Activated CD4-positive, alpha-beta T cell treated with anti-CD3 and anti-CD28 coated beads for 36 hours (primary cell): Measurements from ENCODE around the gene MICAL1. TPM values are rescaled to one million over a fixed set of nuclear protein-coding genes. Genes with fewer than 3 reads are reported as not detected.

Experiments
- ATAC-seq: fragments of 200-7000 bp; cut with Tn5 transposase; one replicate; pipeline ENCODE4 v1.10.0; 2021; ENCODE audit warnings: mild to moderate bottlenecking, moderate library complexity
- CTCF ChIA-PET: fragments of 350-600 bp; sonication (Branson Sonifier 250); formaldehyde crosslinking; loops from one replicate; lab custom pipeline; 2021; ENCODE audit warnings: antibody characterized with exemption; lab: Charles Lee
- POLR2A ChIA-PET: fragments of 350-600 bp; sonication (Branson Sonifier 250); formaldehyde crosslinking; loops from one replicate; lab custom pipeline; 2021; ENCODE audit warnings: antibody characterized with exemption, inconsistent platforms; lab: Charles Lee
- DNase-seq: peaks from one replicate; pipeline ENCODE4 v3.0.0-alpha.2; 2020
- H3K27ac Mint-ChIP-seq: one replicate; pipeline ENCODE4 v1.8.0; 2021; ENCODE audit warnings: mixed read lengths
- H3K27me3 Mint-ChIP-seq: one replicate; pipeline ENCODE4 v1.8.0; 2021; ENCODE audit warnings: mixed read lengths
- H3K36me3 Mint-ChIP-seq: one replicate; pipeline ENCODE4 v1.8.0; 2021; ENCODE audit warnings: low read depth, mixed read lengths
- H3K4me1 Mint-ChIP-seq: one replicate; pipeline ENCODE4 v1.8.0; 2021; ENCODE audit warnings: mixed read lengths
- H3K4me3 Mint-ChIP-seq: one replicate; pipeline ENCODE4 v1.8.0; 2021; ENCODE audit warnings: mild to moderate bottlenecking, moderate library complexity, mixed read lengths
- H3K9me3 Mint-ChIP-seq: one replicate; pipeline ENCODE4 v1.8.0; 2021; ENCODE audit warnings: low read depth, mixed read lengths
- intact Hi-C, 2 experiments: fragments of 100-400 bp; cut with DNase I in 1 of 2; cut with micrococcal nuclease in 1 of 2; formaldehyde crosslinking; loops; one replicate each; pipeline versions ENCODE4 v1.14.2 to v1.15.1; 2022 to 2024; cut with DNase I, micrococcal nuclease
- total RNA-seq, 2 experiments: library from RNA; stranded (reverse); gene quantifications; one replicate each; pipeline ENCODE4 v1.2.3, GENCODE V29; 2021

MICAL1 gene
- total RNA-seq, 2 experiments from 2014 or later: 25.1 to 26.3 TPM

GRCh38 chr6:109486068-109486467 lies 30.5 kb upstream of the MICAL1 start:
- no peak for DNase-seq
- CTCF ChIA-PET: interaction anchor here (1.0 to 1.2 kb wide), 2 partner anchors 13 to 26 kb away, joined by 3 to 4 read pairs; no protein-coding TSS in a partner anchor
- Mint-ChIP-seq H3K4me1 (peaks cover 24% of the 10 kb centered on the region), H3K4me3 (no peak overlapping the region), H3K27ac (no peak overlapping the region), H3K27me3 (no peaks in the 10 kb centered on the region), H3K9me3 (no peaks in the 10 kb centered on the region), H3K36me3 (peaks cover 14% of the 10 kb centered on the region)
- POLR2A ChIA-PET: interaction anchor here (0.7 kb wide), 1 partner anchor 113 kb away, joined by 3 read pairs; no protein-coding TSS in a partner anchor
- intact Hi-C loops: loop anchor here in 1 of 2 experiments (10.0 kb wide), 2 partner anchors 1329 to 1389 kb away; partner anchors contain the start of genes AMD1 and CDK19
- ATAC-seq: peak; percentile 24

- intact Hi-C loops: loop anchor here in 1 of 2 experiments (10.0 kb wide), 2 partner anchors 1329 to 1389 kb away; partner anchors contain the start of genes AMD1 and CDK19
- no peaks in the 10 kb centered on the region for H3K9me3 Mint-ChIP-seq
- peaks cover 26% of the 10 kb centered on the region for H3K4me1 Mint-ChIP-seq
- DNase-seq (no peak), ATAC-seq (no peak)
- H3K27me3 Mint-ChIP-seq: no peaks in the 10 kb centered on the region
- CTCF ChIA-PET: interaction anchor here (1.0 kb wide), 1 partner anchor 25 kb away, joined by 4 read pairs; no protein-coding TSS in a partner anchor
- no peak overlapping the region for H3K27ac Mint-ChIP-seq
- H3K36me3 Mint-ChIP-seq: peaks cover 21% of the 10 kb centered on the region
- POLR2A ChIA-PET: interaction anchor here (0.7 kb wide), 1 partner anchor 112 kb away, joined by 3 read pairs; no protein-coding TSS in a partner anchor
- H3K4me3 Mint-ChIP-seq: no peak overlapping the region
Measured at GRCh38 chr6:109485266-109485935, 29.8 kb upstream of the MICAL1 start.

- POLR2A ChIA-PET: no interaction called here
- ATAC-seq: no peak
- intact Hi-C loops: loop anchor here in 1 of 2 experiments (10.0 kb wide), 2 partner anchors 1331 to 1391 kb away; partner anchors contain the start of genes AMD1 and CDK19
- CTCF ChIA-PET: no interaction called here
- H3K4me3 Mint-ChIP-seq: peak overlapping the region; percentile 56
- H3K4me1 Mint-ChIP-seq: peaks cover 33% of the 10 kb centered on the region
- no peaks in the 10 kb centered on the region for H3K27me3 Mint-ChIP-seq
- no peaks in the 10 kb centered on the region for H3K9me3 Mint-ChIP-seq
- H3K36me3 Mint-ChIP-seq: peaks cover 26% of the 10 kb centered on the region
- DNase-seq: no peak
- peak overlapping the region; percentile 73 for H3K27ac Mint-ChIP-seq
Measured at GRCh38 chr6:109484122-109484521, 28.6 kb upstream of the MICAL1 start.

- Mint-ChIP-seq H3K36me3 (peaks cover 31% of the 10 kb centered on the region), H3K4me3 (peak overlapping the region; percentile 56), H3K27me3 (no peaks in the 10 kb centered on the region), H3K9me3 (no peaks in the 10 kb centered on the region), H3K4me1 (peaks cover 37% of the 10 kb centered on the region), H3K27ac (peak overlapping the region; percentile 73)
- ChIA-PET CTCF (no interaction called here), POLR2A (no interaction called here)
- intact Hi-C loops: loop anchor here (1.0 to 10.0 kb wide), 14 partner anchors 28 to 1527 kb away; partner anchors contain the start of genes AK9 (in 2 of the 2), FIG4 (in 2 of the 2), PPIL6 (in 2 of the 2) and SMPD2 (in 2 of the 2)
- no peak for DNase-seq
- no peak for ATAC-seq
Measured at GRCh38 chr6:109483735-109484057, 28.1 kb upstream of the MICAL1 start.

- CTCF ChIA-PET: interaction anchor here (0.8 to 1.1 kb wide), 3 partner anchors 8 to 101 kb away, joined by 3 to 5 read pairs (median 3); partner anchors contain the start of gene CD164
- peak; percentile 94 for DNase-seq
Measured at GRCh38 chr6:109482905-109483734, 27.5 kb upstream of the MICAL1 start, which contains the start of gene ZBTB24. TSS of gene ZBTB24 (minus strand) at chr6:109483219. CDS start at chr6:109482026, 1,193 bp downstream.

GRCh38 chr6:109480993-109481480 lies 25.5 kb upstream of the MICAL1 start:
- POLR2A ChIA-PET: interaction anchor here (1.1 to 1.3 kb wide), 2 partner anchors 34 to 98 kb away, joined by 3 to 4 read pairs; no protein-coding TSS in a partner anchor

More at GRCh38 chr6:109482905-109483734, 27.5 kb upstream of the MICAL1 start, which contains the start of gene ZBTB24:
- H3K27me3 Mint-ChIP-seq: no peaks in the 10 kb centered on the region
- peak within 1 kb of the TSS; percentile 96 for H3K4me3 Mint-ChIP-seq
- ATAC-seq: peak; percentile 84
- POLR2A ChIA-PET: interaction anchor here (0.8 kb wide), 1 partner anchor 27 kb away, joined by 9 read pairs; the partner anchor contains the start of gene MICAL1
- intact Hi-C loops: loop anchor here (1.0 to 10.0 kb wide), 14 partner anchors 28 to 1526 kb away; partner anchors contain the start of genes AK9 (in 2 of the 2), FIG4 (in 2 of the 2), PPIL6 (in 2 of the 2) and SMPD2 (in 2 of the 2)
- H3K36me3 Mint-ChIP-seq: peaks cover 36% of the 10 kb centered on the region
- H3K4me1 Mint-ChIP-seq: peaks cover 43% of the 10 kb centered on the region
- H3K9me3 Mint-ChIP-seq: no peaks in the 10 kb centered on the region
- H3K27ac Mint-ChIP-seq: peak within 1 kb of the TSS; percentile 94

GRCh38 chr6:109478841-109479624 lies 23.5 kb upstream of the MICAL1 start:
- Mint-ChIP-seq H3K4me3 (peak overlapping the region; percentile 76), H3K4me1 (peaks cover 72% of the 10 kb centered on the region), H3K36me3 (peaks cover 62% of the 10 kb centered on the region), H3K27me3 (no peaks in the 10 kb centered on the region), H3K27ac (peak overlapping the region; percentile 88), H3K9me3 (no peaks in the 10 kb centered on the region)
- ChIA-PET CTCF (interaction anchor here (0.6 to 2.0 kb wide), 7 partner anchors 15 to 560 kb away, joined by 3 to 6 read pairs (median 3); no protein-coding TSS in a partner anchor), POLR2A (interaction anchor here (0.6 to 0.7 kb wide), 4 partner anchors 20 to 617 kb away, joined by 3 to 6 read pairs (median 4); no protein-coding TSS in a partner anchor)
- ATAC-seq (no peak), DNase-seq (peak; percentile 34)
- intact Hi-C loops: no loop called here

More at GRCh38 chr6:109480993-109481480, 25.5 kb upstream of the MICAL1 start:
- H3K4me1 Mint-ChIP-seq: peaks cover 60% of the 10 kb centered on the region
- H3K27ac Mint-ChIP-seq: peak overlapping the region; percentile 94
- DNase-seq (no peak), ATAC-seq (no peak)
- peak overlapping the region; percentile 96 for H3K4me3 Mint-ChIP-seq
- H3K9me3 Mint-ChIP-seq: no peaks in the 10 kb centered on the region
- CTCF ChIA-PET: interaction anchor here (0.7 to 1.0 kb wide), 2 partner anchors 17 to 38 kb away, joined by 3 read pairs; no protein-coding TSS in a partner anchor
- peaks cover 46% of the 10 kb centered on the region for H3K36me3 Mint-ChIP-seq
- H3K27me3 Mint-ChIP-seq: no peaks in the 10 kb centered on the region
- intact Hi-C loops: loop anchor here (2.0 to 10.0 kb wide), 3 partner anchors 22 to 1394 kb away; partner anchors contain the start of genes AMD1 (in 1 of the 2) and CDK19 (in 1 of the 2)

GRCh38 chr6:109478222-109478805 lies 22.7 kb upstream of the MICAL1 start:
- intact Hi-C loops: no loop called here
- peaks cover 68% of the 10 kb centered on the region for H3K36me3 Mint-ChIP-seq
- peaks cover 72% of the 10 kb centered on the region for H3K4me1 Mint-ChIP-seq
- ChIA-PET POLR2A (interaction anchor here (0.6 to 0.7 kb wide), 3 partner anchors 19 to 384 kb away, joined by 3 to 6 read pairs (median 4); no protein-coding TSS in a partner anchor), CTCF (interaction anchor here (0.7 to 1.5 kb wide), 3 partner anchors 14 to 559 kb away, joined by 3 to 5 read pairs (median 3); no protein-coding TSS in a partner anchor)
- ATAC-seq (no peak), DNase-seq (no peak)
- peak overlapping the region; percentile 88 for H3K27ac Mint-ChIP-seq
- peak overlapping the region; percentile 76 for H3K4me3 Mint-ChIP-seq
- no peaks in the 10 kb centered on the region for H3K9me3 Mint-ChIP-seq
- H3K27me3 Mint-ChIP-seq: no peaks in the 10 kb centered on the region

GRCh38 chr6:109477725-109478124 lies 22.2 kb upstream of the MICAL1 start:
- intact Hi-C loops: no loop called here
- ChIA-PET POLR2A (no interaction called here), CTCF (interaction anchor here (1.5 kb wide), 1 partner anchor 13 kb away, joined by 5 read pairs; no protein-coding TSS in a partner anchor)
- ATAC-seq: peak; percentile 23
- Mint-ChIP-seq H3K27me3 (no peaks in the 10 kb centered on the region), H3K9me3 (no peaks in the 10 kb centered on the region), H3K4me3 (peak overlapping the region; percentile 76), H3K4me1 (peaks cover 78% of the 10 kb centered on the region), H3K27ac (peak overlapping the region; percentile 88), H3K36me3 (peaks cover 74% of the 10 kb centered on the region)
- peak; percentile 24 for DNase-seq
